ENCODE data around the gene CLIC1. TPM values are rescaled to one million over a fixed set of nuclear protein-coding genes. Genes with fewer than 3 reads are reported as not detected.

The CLIC1 gene
- total and polyA plus RNA-seq, 11 donors, result 68.0 to 392 (median 124) TPM

GRCh38 chr6:31737991-31738979, 2.0 kb upstream of the CLIC1 start:
- H3K27ac ChIP-seq, result peak overlapping the region in 10 of 12 donors; percentile 33 to 99 (median 94)

GRCh38 chr6:31737315-31737990, 1.1 kb upstream of the CLIC1 start:
- peak in 1 of 2 donors; percentile 20 for TF ChIP-seq POLR2A (IDR thresholded peaks at IDR 0.05)
- TF ChIP-seq, protein P1, sequence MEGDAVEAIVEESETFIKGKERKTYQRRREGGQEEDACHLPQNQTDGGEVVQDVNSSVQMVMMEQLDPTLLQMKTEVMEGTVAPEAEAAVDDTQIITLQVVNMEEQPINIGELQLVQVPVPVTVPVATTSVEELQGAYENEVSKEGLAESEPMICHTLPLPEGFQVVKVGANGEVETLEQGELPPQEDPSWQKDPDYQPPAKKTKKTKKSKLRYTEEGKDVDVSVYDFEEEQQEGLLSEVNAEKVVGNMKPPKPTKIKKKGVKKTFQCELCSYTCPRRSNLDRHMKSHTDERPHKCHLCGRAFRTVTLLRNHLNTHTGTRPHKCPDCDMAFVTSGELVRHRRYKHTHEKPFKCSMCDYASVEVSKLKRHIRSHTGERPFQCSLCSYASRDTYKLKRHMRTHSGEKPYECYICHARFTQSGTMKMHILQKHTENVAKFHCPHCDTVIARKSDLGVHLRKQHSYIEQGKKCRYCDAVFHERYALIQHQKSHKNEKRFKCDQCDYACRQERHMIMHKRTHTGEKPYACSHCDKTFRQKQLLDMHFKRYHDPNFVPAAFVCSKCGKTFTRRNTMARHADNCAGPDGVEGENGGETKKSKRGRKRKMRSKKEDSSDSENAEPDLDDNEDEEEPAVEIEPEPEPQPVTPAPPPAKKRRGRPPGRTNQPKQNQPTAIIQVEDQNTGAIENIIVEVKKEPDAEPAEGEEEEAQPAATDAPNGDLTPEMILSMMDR (IDR thresholded peaks at IDR 0.05), result no peak
- Histone ChIP-seq H3K9me3 (no peaks in the 10 kb centered on the region), H3K27ac (peak overlapping the region; percentile 67 to 99 (median 92)), H3K36me3 (peaks cover under 1 to 27% (median 17%) of the 10 kb centered on the region in 9 donors), H3K4me1 (peaks cover 5 to 63% (median 47%) of the 10 kb centered on the region in 12 donors), H3K27me3 (no peaks in the 10 kb centered on the region), H3K4me3 (peak overlapping the region in 6 of 12 donors; percentile 65 to 91 (median 84))
- ATAC-seq (no peak), DNase-seq (no peak)
- 53 to 61% (median 57%) methylated on average over 7 of the region's 7 CpGs for WGBS, 4 donors
- intact Hi-C loops (cut with DNase I), result loop anchor here in 4 of 10 donors (5.0 to 10.0 kb wide), 5 partner anchors 35 to 97 kb away; partner anchors contain the start of genes ABHD16A (in 1 of the 4), HSPA1B (in 1 of the 4) and VARS1 (in 1 of the 4)

More at GRCh38 chr6:31737991-31738979, 2.0 kb upstream of the CLIC1 start:
- DNase-seq, result peak in 4 of 5 donors; percentile 56 to 69 (median 60)
- 33 to 41% (median 37%) methylated on average over 6 of the region's 6 CpGs for WGBS, 4 donors
- H3K4me3 ChIP-seq, result peak overlapping the region in 2 of 12 donors; percentile 8 to 89
- H3K9me3 ChIP-seq, result no peaks in the 10 kb centered on the region
- TF ChIP-seq POLR2A (IDR thresholded peaks at IDR 0.05), result no peak
- TF ChIP-seq, protein P1 (IDR thresholded peaks at IDR 0.05), result peak in 3 of 12 donors; percentile 16 to 19 (median 19)
- peaks cover 0 to 18% (median 8%) of the 10 kb centered on the region in 9 donors for H3K36me3 ChIP-seq
- peaks cover 5 to 55% (median 46%) of the 10 kb centered on the region in 12 donors for H3K4me1 ChIP-seq
- intact Hi-C loops (cut with DNase I), result loop anchor here in 4 of 10 donors (2.0 to 10.0 kb wide), 6 partner anchors 36 to 97 kb away; partner anchors contain the start of genes ABHD16A (in 1 of the 4), HSPA1B (in 1 of the 4), LY6G5C (in 1 of the 4) and VARS1 (in 1 of the 4)
- no peaks in the 10 kb centered on the region for H3K27me3 ChIP-seq
- ATAC-seq, result peak in 1 of 4 donors; percentile 25

- 44 to 51% (median 46%) methylated on average over 10 of the region's 10 CpGs for WGBS, 4 donors
- intact Hi-C loops (cut with DNase I), result loop anchor here in 4 of 10 donors (5.0 to 10.0 kb wide), 5 partner anchors 35 to 98 kb away; partner anchors contain the start of genes ABHD16A (in 1 of the 4), HSPA1B (in 1 of the 4) and VARS1 (in 1 of the 4)
- Histone ChIP-seq H3K4me1 (peaks cover 5 to 69% (median 49%) of the 10 kb centered on the region in 12 donors), H3K27ac (peak overlapping the region; percentile 67 to 99 (median 92)), H3K4me3 (peak overlapping the region; percentile 40 to 91 (median 78)), H3K9me3 (no peaks in the 10 kb centered on the region), H3K27me3 (no peaks in the 10 kb centered on the region), H3K36me3 (peaks cover 3 to 32% (median 23%) of the 10 kb centered on the region in 9 donors)
- ATAC-seq, result no peak
- peak in 1 of 5 donors; percentile 30 for DNase-seq
- TF ChIP-seq, protein P1 (IDR thresholded peaks at IDR 0.05), result no peak
- no peak for TF ChIP-seq POLR2A (IDR thresholded peaks at IDR 0.05)
Observed at GRCh38 chr6:31736768-31737314, 511 bp upstream of the CLIC1 start.
